HEK293T (cell line): ENCODE measurements around the gene RINL.
"Not testable (repeated sequence)": the region's sequence is repeated elsewhere in the genome, so short reads cannot be mapped to it uniquely, and the experiment has no call there.

Experiments used
- CTCF ChIA-PET: fragments of 350-600 bp; formaldehyde crosslinking; extraction: SDS; loops from one replicate; lab custom pipeline; 2021; ENCODE audit warnings: antibody characterized with exemption, inconsistent platforms; lab: Yijun Ruan, JAX
- POLR2A ChIA-PET: fragments of 350-600 bp; formaldehyde crosslinking; extraction: SDS; loops from one replicate; lab custom pipeline; 2020; ENCODE audit warnings: antibody characterized with exemption, inconsistent platforms; lab: Yijun Ruan, JAX
- DNase-seq: peaks from one replicate; pipeline ENCODE4 v3.0.0; 2012; ENCODE audit warnings: mixed read lengths; ENCODE audit errors: extremely low spot score
- ARNT ChIP-seq: fragments of 450-650 bp; IDR thresholded peaks from 2 replicates; pipeline ENCODE4 v1.6.1; 2017; ENCODE audit warnings: mild to moderate bottlenecking
- BHLHE40 ChIP-seq: fragments of 450-650 bp; IDR thresholded peaks from 2 replicates; pipeline ENCODE4 v1.6.1; 2016; ENCODE audit warnings: mild to moderate bottlenecking, moderate library complexity, borderline replicate concordance
- CTBP1 ChIP-seq: fragments of 450-650 bp; IDR thresholded peaks from 2 replicates; pipeline ENCODE4 v1.6.1; 2016; ENCODE audit warnings: borderline replicate concordance
- ELF4 ChIP-seq: fragments of 450-650 bp; IDR thresholded peaks from 2 replicates; pipeline ENCODE4 v1.6.1; 2017; ENCODE audit warnings: antibody characterized with exemption
- FOXA1 ChIP-seq: fragments of 450-650 bp; IDR thresholded peaks from 2 replicates; pipeline ENCODE4 v1.6.1; 2016; ENCODE audit warnings: mild to moderate bottlenecking
- FOXK2 ChIP-seq: fragments of 450-650 bp; IDR thresholded peaks from 2 replicates; pipeline ENCODE4 v1.6.1; 2016; ENCODE audit warnings: mild to moderate bottlenecking
- FOXM1 ChIP-seq: fragments of 450-650 bp; IDR thresholded peaks from 2 replicates; pipeline ENCODE4 v1.6.1; 2017; ENCODE audit warnings: mild to moderate bottlenecking, borderline replicate concordance
- HDGF ChIP-seq: fragments of 450-650 bp; IDR thresholded peaks from 2 replicates; pipeline ENCODE4 v1.6.1; 2017; ENCODE audit warnings: antibody characterized with exemption, borderline replicate concordance
- L3MBTL2 ChIP-seq: fragments of 450-650 bp; conservative IDR thresholded peaks from 2 replicates; pipeline ENCODE4 v1.6.1; 2016; ENCODE audit warnings: mild to moderate bottlenecking
- LEF1 ChIP-seq: fragments of 450-650 bp; IDR thresholded peaks from 2 replicates; pipeline ENCODE4 v1.6.1; 2017; ENCODE audit warnings: mild to moderate bottlenecking, borderline replicate concordance
- NFRKB ChIP-seq: fragments of 450-650 bp; IDR thresholded peaks from 2 replicates; pipeline ENCODE4 v1.6.1; 2016; ENCODE audit warnings: mild to moderate bottlenecking, moderate library complexity
- PKNOX1 ChIP-seq: fragments of 450-650 bp; IDR thresholded peaks from 2 replicates; pipeline ENCODE4 v1.6.1; 2016
- SP1 ChIP-seq: fragments of 450-650 bp; IDR thresholded peaks from 2 replicates; pipeline ENCODE4 v1.6.1; 2017
- SUZ12 ChIP-seq: fragments of 450-650 bp; IDR thresholded peaks from 2 replicates; pipeline ENCODE4 v1.6.1; 2016; ENCODE audit warnings: mild to moderate bottlenecking
- TARDBP ChIP-seq: fragments of 450-650 bp; IDR thresholded peaks from 2 replicates; pipeline ENCODE4 v1.6.1; 2016
- ZNF384 ChIP-seq: fragments of 450-650 bp; IDR thresholded peaks from 2 replicates; pipeline ENCODE4 v1.6.1; 2016

The RINL gene

GRCh38 chr19:38830039-38830733 lies 47.9 kb downstream of the RINL start:
- ChIA-PET POLR2A (interaction anchor here (2.0 kb wide), 1 partner anchor 19 kb away, joined by 17 read pairs; no protein-coding TSS in a partner anchor), CTCF (no interaction called here)
- TF ChIP-seq SP1, result no peak
- TF ChIP-seq CTBP1, result no peak
- no peak for TF ChIP-seq ZNF384
- TF ChIP-seq ARNT, result no peak
- TF ChIP-seq PKNOX1, result no peak
- no peak for TF ChIP-seq ELF4
- TF ChIP-seq TARDBP, result no peak
- no peak for TF ChIP-seq HDGF
- no peak for TF ChIP-seq NFRKB
- TF ChIP-seq FOXK2, result no peak
- no peak for TF ChIP-seq SUZ12
- DNase-seq, result no peak

DNA sequence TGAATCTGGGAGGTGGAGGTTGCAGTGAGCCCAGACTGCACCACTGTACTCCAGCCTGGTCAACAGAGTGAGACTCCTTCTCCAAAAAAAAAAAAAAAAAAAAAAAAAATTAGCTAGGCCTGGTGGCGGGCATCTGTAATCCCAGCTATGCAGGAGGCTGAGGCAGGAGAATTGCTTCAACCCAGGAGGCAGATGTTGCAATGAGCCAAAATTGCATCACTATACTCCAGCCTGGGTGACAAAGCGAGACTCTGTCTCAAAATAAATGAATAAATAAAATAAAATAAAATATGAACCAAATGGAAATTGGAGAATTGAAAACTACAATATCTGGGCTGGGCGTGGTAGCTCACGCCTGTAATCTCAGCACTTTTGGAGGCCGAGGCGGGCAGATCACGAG lies 48.9 kb downstream of the RINL start:
- DNase-seq, CTCF ChIA-PET, POLR2A ChIA-PET: not testable (repeated sequence)

GRCh38 chr19:38826856-38827551 lies 51.1 kb downstream of the RINL start:
- CTCF ChIA-PET, result no interaction called here
- TF ChIP-seq ELF4 (no peak), ZNF384 (no peak), BHLHE40 (no peak), TARDBP (no peak)
- DNase-seq, result no peak
- POLR2A ChIA-PET, result no interaction called here

DNA sequence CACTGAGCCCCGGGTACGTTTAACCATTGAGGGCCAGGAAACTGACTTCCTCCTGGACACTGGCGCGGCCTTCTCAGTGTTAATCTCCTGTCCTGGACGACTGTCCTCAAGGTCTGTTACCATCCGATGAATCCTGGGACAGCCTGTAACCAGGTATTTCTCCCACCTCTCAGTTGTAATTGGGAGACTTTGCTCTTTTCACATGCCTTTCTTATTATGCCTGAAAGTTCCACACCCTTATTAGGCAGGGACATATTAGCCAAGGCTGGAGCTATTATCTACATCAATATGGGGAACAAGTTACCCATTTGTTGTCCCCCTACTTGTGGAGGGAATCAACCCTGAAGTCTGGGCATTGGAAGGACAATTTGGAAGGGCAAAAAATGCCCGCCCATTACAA lies 52.1 kb downstream of the RINL start:
- CTCF ChIA-PET, DNase-seq, POLR2A ChIA-PET: not testable (repeated sequence)

DNA sequence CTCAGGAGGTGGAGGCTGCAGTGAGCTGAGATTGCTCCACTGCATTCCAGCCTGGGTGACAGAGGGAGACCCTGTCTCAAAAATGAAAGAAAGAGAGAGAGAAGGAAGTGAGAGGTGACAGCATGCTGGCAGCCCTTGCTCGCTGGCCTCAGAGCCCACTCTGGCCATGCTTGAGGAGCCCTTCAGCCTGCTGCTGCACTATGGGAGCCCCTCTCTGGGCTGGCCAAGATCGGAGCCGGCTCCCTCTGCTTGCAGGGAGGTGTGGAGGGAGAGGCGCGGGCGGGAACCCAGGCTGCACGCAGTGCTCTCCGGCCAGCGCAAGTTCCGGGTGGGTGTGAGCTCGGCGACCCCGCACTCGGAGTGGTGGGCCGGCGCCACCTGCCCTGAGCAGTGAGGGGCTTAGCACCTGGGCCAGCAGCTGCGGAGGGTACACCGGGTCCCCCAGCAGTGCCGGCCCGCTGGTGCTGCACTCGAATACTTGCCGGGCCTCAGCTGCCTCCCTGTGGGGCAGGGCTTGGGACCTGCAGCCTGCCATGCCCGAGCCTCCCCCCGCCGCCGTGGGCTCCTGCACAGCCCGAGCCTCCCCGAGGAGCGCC lies 56.7 kb downstream of the RINL start:
- CTCF ChIA-PET, result interaction anchor here (0.6 kb wide), 1 partner anchor 11 kb away, joined by 4 read pairs; no protein-coding TSS in a partner anchor
- POLR2A ChIA-PET, DNase-seq: not testable (repeated sequence)

GRCh38 chr19:38819231-38819920 lies 58.7 kb downstream of the RINL start:
- CTCF ChIA-PET, result interaction anchor here (0.7 kb wide), 1 partner anchor 241 kb away, joined by 3 read pairs; no protein-coding TSS in a partner anchor
- POLR2A ChIA-PET, result interaction anchor here (1.0 to 1.6 kb wide), 2 partner anchors 12 to 111 kb away, joined by 4 read pairs; partner anchors contain the start of genes ECH1, MRPS12 and SARS2
- no peak for DNase-seq
- TF ChIP-seq NFRKB (no peak), SUZ12 (no peak), SP1 (no peak), L3MBTL2 (no peak), TARDBP (no peak), FOXK2 (no peak), LEF1 (no peak), ELF4 (no peak), FOXA1 (no peak), PKNOX1 (no peak), FOXM1 (no peak)
